Daoy (cell line): Measurements from ENCODE around the gene GPR89B. TPM values are rescaled to one million over a fixed set of nuclear protein-coding genes. Genes with fewer than 3 reads are reported as not detected.
"Not testable (repeated sequence)": the region's sequence is repeated elsewhere in the genome, so short reads cannot be mapped to it uniquely, and the experiment has no call there.

Source experiments
- DNase-seq: peaks from one replicate; pipeline ENCODE4 v3.0.0-alpha.2; 2015; ENCODE audit warnings: low read depth
- total RNA-seq: library from RNA; depleted of rRNA; stranded (reverse); fragments of >200 nt; shearing (Covaris generic); gene quantifications from 2 replicates; pipeline ENCODE4 v1.2.3, GENCODE V29; 2014; rRNA removed

Gene GPR89B
- total RNA-seq = 19.4 and 19.9 TPM in 2 replicates

GRCh38 chr1:147928236-147929132, at the start of gene GPR89B:
TSS of gene GPR89B (plus strand) at chr1:147928420. CDS start at chr1:147928537, 117 bp downstream.
- peak; percentile 93 for DNase-seq

DNA sequence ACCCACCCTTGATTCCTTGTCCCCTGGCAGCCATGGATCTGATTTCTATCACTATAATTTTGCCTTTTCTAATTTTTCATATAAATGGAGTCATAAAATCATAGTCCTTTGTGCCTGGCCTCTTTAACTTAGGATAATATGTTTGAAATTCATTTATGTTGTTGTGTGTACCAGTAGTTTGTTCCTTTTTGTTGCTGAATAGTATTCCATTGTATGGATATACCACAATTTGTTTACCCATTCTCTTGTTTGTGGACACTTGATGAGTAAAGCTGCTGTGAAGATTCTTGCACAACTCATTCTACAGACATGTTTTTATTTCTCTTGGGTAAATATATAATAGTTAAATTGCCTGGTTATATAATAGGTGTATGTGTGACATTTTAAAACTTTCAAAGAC, 48.3 kb upstream of the GPR89B start:
- DNase-seq = no peak

DNA sequence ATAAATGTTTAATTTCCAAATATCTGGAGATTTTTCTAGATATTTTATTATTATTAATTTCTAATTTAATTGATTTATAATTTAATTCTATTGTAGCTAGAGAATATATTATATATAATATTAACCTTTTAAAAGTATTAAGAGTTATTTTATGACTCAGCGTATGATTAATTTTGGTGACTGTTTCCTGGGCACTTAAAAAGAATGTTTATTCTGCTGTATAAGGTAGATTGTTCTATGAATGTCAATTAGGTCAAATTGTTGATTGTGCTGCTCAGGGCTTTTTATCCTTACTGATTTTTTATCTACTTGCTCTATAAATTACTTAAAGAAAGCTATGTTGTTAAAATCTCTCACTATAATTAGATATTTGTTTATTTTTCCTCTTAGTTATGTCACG, 45.7 kb upstream of the GPR89B start:
- DNase-seq = no peak

DNA sequence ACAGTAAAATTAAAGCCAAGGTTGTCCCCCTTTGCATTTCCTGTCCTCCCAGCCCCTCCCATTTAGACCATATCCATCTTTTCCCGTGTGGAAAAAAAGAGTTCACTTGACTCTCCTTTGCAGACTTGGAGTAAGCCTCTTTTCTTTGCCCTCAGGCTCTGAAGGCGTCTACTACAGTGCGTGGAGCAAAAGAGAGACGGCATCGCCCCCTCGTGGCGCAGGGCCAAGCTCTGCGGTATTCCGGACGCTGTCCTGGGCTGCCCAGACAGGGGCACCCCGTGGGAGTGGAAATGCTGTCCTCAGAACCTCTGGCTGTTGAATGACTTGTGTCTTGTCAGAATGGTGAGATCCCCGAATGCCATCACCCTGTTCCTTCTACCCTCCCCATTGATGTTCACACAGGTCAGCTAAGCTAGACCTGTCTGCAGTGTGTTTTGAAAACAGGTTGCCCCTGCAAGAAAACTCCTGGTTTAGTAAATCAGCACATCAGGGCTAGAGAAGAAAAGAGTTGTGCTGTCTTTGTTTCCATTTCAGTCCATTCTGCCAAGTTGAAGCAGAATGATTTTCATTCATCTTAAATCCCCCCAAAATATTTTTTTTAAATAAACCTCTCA, 37.9 kb upstream of the GPR89B start:
- peak; percentile 74 for DNase-seq

DNA sequence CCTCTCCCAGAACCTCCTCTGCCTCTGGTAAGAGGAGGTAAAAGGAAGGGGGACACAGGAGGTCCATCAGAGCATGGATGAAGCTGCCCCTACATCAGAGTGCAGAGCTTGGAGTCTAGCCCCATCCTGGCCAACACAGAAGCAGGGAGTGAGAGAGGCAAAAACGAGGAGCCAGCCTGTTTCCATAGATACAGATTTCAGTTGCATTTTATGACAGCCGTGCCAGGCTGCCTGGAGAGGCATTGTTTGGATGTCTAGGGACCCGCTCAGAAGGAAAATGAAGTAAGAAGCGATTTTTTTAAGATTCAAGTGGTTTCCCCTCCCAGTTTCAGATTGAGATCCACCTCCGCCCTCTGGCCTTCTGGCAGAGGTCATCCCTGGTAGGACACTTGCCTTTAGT, 37.1 kb upstream of the GPR89B start:
- DNase-seq = no peak

- DNase-seq = no peak
These were observed 36.0 kb upstream of the GPR89B start for GRCh38 chr1:147892216-147892615.

DNA sequence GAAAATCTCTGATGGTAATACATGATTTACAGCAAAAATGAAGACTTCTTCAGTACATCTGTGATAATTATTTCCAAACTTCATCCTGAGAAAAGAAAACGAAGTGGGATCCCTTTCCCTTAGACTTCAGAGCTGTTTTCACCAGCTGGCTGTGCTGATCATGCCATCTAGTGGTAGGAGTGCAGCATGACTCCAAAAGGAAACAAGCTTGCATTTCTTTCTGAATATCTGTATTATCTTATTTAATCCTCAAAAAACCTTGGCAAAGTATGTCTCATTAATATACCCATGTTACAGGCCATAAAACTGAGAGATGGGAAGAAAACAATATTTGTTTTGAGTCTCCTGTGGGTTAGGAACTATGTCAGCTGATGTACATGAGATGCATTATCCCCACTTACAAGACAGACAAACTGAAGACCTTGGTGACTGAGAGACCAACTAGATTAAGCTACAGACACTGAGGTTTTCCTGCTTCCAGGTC, 35.4 kb upstream of the GPR89B start:
- peak; percentile 42 for DNase-seq

DNA sequence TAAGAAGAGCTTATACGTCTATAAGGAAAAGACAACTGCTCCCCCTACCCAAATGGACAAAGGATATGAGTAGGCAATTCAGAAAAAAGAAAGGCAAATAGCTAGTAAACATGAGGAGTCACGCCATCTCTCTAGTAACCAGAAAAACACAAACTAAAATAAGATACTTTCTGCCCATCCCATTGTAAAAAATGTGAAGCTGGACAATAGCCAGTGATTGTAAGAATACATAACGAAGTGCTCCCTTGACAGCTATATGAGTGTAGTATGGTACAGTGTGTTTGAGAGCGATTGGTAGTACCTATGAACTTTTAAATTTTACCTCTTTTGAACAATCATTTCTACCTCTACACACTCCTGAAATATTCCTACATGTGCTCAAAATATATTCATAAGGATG, 33.1 kb upstream of the GPR89B start:
- DNase-seq = no peak

DNA sequence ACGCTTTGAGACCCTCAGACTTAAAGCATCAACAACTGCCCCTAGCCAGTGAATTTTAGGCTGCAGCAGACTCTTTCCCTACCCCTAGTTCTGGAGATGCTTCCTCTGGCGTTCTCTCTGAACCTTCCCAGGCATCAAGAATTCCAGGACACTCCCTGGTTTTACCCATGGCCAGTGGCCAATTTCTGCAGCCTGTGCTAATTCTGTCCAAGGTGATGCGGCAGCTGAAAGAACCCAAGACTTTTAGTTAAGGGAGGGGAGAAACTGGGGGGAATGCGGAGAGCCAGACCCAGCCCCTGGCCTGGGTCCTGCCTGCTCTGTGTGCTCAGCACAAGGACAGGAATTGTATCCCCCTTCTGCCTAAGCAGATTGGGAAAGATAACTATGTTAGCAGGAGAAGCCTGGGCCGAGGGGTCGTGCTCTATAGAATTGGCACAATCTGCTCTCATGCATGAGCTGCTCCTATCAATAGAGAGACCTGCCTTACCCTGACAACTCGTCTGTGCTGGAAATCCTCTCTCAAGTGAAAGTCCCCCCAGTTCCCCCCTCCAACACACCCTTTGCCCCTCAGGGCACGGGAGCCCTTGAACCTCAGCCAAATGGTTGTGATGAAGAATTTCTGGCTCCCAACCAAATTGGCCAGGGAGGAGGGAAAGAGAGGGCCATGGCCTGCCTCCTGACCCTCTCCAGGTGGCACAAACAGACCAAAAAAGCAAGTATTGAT, 31.0 kb upstream of the GPR89B start:
- DNase-seq = no peak

DNA sequence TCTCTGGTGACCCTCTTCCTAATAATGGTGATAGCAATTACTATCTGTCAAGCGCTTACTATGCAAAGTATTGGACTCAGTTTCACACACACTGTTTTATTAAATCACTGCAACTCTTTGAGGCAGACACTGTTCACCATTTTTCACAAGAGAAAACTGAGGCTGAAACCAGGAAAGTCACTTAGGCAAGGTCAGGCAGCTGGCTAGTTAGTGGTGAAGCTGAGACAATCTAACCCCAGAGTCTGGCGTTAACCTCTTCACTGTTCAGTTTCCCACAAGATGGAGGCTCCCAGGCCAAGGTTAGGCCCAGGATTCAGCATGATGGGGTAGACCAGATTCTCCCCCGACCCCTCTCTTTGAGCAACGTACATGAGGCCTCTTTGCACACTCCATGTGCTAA, 30.4 kb upstream of the GPR89B start:
- no peak for DNase-seq

GRCh38 chr1:147902253-147902845, 25.9 kb upstream of the GPR89B start, which contains the start of gene GJA8:
TSS of gene GJA8 (plus strand) at chr1:147902795. CDS start at chr1:147907956, 5,161 bp downstream.
- DNase-seq = peak; percentile 27

DNA sequence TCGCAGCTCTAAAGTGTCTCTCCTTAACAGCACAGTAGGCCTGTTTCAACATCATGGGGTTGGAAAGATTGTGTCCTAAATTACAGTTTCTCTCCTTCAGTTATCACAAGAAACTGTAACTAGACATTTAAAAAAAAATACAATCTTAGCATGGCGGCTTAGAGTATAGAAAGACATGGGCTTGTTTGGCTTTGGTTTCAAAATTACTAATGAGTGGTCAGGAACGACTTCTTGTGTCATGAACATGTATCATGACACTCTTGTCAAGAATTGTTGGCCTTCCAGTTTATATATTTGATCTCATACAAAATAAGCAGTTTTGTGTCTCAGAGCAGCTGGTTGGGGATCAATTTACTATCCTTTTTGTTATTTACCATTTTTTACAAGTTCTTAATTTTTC, 23.5 kb upstream of the GPR89B start:
- DNase-seq = no peak

- no peak for DNase-seq
These were observed 20.3 kb upstream of the GPR89B start for GRCh38 chr1:147907786-147908509.

- no peak for DNase-seq
These were observed 15.7 kb upstream of the GPR89B start for GRCh38 chr1:147912553-147912952.

DNA sequence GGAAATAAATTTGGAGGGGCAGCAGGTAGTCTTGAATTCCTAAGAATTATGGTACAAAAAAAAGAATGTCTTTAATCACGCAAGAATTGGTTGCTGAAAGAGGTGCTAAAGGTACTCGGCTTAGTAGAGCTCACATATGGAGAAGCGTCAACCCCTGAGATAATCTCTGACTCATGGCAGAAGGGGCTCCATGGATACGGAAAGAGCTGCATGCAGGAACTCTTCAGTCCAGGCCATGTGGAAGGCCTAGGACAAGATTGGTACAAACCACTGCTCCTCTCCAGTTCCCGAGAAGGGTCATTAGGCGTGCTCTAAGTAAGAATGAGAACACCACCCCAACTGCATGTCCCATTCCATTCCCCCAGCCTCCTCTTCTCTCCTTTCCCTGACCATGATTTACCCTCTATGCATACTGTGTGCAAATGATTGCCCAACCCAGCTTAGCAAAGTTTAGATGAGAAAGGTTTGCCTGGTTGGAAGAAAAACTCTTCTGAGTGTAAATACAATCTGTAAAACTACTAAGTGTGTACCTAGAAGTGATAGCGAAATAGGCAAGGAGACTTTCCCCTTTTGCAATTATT, 14.8 kb upstream of the GPR89B start:
- no peak for DNase-seq

DNA sequence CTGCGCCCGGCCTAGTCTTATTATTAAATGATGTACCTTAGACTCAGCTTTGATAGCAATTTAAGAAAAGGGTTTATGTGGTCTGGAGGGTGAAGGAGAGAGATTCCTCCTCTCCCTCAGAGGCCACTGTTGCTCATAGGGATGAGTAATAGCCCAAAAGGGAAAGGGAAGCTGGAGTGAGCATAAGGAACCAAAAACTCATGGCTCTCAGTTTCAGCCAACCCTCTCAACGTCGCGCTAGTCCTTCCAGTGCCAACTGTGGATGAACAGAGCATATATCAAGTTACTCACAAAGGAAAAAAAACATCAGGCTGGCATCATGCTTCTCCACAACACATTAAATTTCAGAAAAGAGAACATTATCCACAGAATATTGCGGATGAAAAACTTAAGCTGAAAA, 8.3 kb upstream of the GPR89B start:
- DNase-seq = peak; percentile 20

DNA sequence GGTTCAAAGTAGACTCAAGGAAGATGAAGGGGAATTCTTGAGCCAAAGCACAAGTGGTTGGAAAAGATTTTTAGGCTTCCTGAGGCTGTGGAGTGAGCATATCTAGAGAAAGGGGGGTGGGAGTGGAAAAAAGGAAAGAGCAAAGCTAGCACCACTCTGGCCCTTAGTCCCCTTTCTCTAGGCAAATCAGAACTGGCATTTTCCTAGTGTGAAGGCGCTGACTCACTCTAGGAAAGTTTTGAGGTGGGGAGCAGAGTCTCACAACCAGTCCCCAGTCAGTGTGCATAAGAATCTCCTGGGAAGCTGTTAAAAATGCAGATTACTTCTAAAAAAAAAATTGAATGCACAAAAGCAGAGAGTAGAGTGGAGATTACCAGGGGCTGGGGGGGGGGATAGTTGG, 3.4 kb upstream of the GPR89B start:
- DNase-seq = no peak

DNA sequence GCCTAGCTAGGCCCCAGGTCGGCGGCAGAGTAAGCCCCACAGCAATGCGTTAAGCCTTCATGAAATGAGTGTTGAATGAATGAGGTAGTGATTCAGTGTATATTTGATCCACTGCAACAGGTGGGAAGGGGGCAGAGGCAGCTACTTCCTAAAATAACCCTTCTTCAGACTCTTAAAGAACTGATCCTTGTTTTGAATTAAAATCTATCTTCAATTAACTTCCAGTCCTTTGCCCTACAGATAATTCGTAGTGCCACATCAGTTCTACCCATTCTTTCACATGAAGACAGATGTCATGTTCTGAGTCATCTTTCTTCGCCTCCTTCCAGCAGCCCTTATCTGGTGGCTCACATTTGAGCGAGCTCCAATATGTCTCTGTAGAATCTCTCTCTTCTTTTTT, 1.0 kb upstream of the GPR89B start:
- not testable (repeated sequence) for DNase-seq

DNA sequence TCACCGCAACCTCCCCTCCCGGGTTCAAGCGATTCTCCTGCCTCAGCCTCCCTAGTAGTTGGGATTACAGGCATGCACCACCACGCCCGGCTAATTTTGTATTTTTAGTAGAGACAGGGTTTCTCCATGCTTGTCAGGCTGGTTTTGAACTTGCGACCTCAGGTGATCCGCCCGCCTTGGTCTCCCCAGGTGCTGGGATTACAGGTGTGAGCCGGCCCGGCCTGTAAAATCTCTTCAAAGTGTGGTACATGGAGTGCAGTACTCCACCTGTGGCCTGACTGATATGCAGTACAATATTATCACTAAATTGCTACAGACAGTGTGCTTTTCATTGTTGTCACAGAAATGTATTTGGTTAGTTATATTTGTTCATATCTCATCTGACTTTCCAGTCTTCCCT, 531 bp upstream of the GPR89B start:
- DNase-seq = not testable (repeated sequence)

DNA sequence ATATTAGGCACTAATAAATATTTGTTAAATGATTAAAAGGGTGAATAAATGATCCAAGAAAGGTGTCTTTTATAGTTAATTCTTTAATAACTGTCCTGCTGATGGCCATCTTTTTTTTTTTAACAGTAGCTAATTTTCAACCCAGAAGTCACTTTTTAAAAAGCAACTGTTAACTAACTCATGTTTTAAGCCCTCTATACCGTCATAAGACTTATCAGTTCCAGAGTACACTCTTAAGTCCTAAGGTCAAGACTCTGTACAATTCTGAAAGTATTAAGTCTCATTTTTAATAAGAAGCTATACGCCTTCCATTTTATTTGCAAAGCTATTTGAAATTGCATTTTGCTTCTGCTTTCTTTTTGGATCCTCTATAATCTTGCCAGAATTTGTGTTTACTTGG, 2.9 kb downstream of the GPR89B start:
- DNase-seq = not testable (repeated sequence)

DNA sequence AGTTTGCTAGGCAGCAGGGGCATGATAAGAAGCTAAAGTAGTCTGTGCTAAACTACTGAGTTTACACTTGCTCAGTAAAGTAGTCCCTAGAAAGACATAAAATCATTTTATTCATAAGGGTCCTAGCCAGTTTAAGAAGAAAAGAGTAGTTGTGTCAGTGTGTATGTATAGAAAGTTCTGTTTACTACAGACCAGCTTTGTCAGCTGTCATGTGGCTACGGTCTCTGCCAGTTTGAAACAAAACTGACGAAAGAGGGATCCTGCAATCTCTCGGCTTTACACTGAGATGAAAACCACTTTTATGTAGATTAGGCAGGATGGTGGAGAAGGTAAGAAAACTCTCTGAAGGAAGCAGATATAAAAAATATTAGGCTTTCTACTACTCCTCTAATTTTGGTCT, 7.1 kb downstream of the GPR89B start:
- not testable (repeated sequence) for DNase-seq
